Psoas muscle (tissue), 8 donors: ENCODE data around the gene FAM98C. TPM values are rescaled to one million over a fixed set of nuclear protein-coding genes. Genes with fewer than 3 reads are reported as not detected.

Source experiments
- ATAC-seq, 4 donors: fragments of 200-7000 bp; cut with Tn5 transposase; one replicate each; pipeline ENCODE4 v1.9.1; 2020; ENCODE audit warnings: moderate library complexity in 3 of 4, mild to moderate bottlenecking in 2 of 4
- DNase-seq, 2 donors: peaks; one replicate each; pipeline ENCODE4 v3.0.0-alpha.2; 2020
- H3K27ac ChIP-seq: fragments of 200-600 bp; one replicate; pipeline ENCODE4 v1.8.0; 2022
- H3K27me3 ChIP-seq, 3 donors: fragments of 200-600 bp in 1 of 3; one replicate each; pipeline versions ENCODE4 v1.6.1 to v1.8.0; 2013 to 2022; ENCODE audit warnings: low read length in 2 of 3, mild to moderate bottlenecking in 2 of 3, moderate library complexity in 1 of 3; ENCODE audit not compliant: insufficient read depth in 3 of 3
- H3K36me3 ChIP-seq, 2 donors: fragments of 200-600 bp in 1 of 2; one replicate each; pipeline versions ENCODE4 v1.6.1 to v1.8.0; 2013 to 2022; ENCODE audit warnings: low read depth in 1 of 2, mild to moderate bottlenecking in 1 of 2, moderate library complexity in 1 of 2; ENCODE audit not compliant: insufficient read depth in 1 of 2
- H3K4me1 ChIP-seq: fragments of 200-600 bp; one replicate; pipeline ENCODE4 v1.8.0; 2022
- H3K4me3 ChIP-seq: fragments of 200-600 bp; one replicate; pipeline ENCODE4 v1.8.0; 2022; ENCODE audit warnings: mild to moderate bottlenecking
- H3K9me3 ChIP-seq: fragments of 200-600 bp; one replicate; pipeline ENCODE4 v1.8.0; 2022
- WGBS, 3 donors: extraction: QIAGEN DNeasy Blood & Tissue Kit; methylation state at CpG; one replicate each; pipeline versions ENCODE4 v1.1.6 to v1.1.7; 2013; 5-methylcytosine and 5-hydroxymethylcytosine counted together
- intact Hi-C, 2 donors: fragments of 100-400 bp; cut with DNase I; formaldehyde crosslinking; loops; one replicate each; pipeline versions ENCODE4 v1.11.0 to v1.14.2; 2022
- polyA plus RNA-seq, 3 donors: library from polyadenylated mRNA; stranded (reverse); fragments of 200-250 nt; gene quantifications; one replicate each; pipeline ENCODE4 v1.2.3, GENCODE V29; 2013
- total RNA-seq, 4 donors: library from RNA; stranded (reverse); fragmentation: NEBNext Ultra II Directional in 2 of 4; extraction: Animal tissue kit (Norgen Biotek cat#: 25700) in 2 of 4; gene quantifications; one replicate each; pipeline versions ENCODE4 v1.2.1 to v1.2.4, GENCODE V29; 2021 to 2023
- TF ChIP-seq, protein P1 (sequence below): fragments of 200-600 bp; IDR thresholded peaks from one replicate; pipeline ENCODE4 v1.8.0; 2022; ENCODE audit warnings: antibody characterized with exemption
- donor health status: healthy with polysubstance abuse.
- donor health status: DM: no; HTN: no; CAD: no; lungs with moderate emphysema.
- donor health status: Bipolar disorder and iron deficiency.
- donor health status: healthy.
- donor health status: DM: yes; HTN: yes; CAD: no.
- donor health status: DM: no; HTN: no; CAD: no.
- donor health status: DM: no; HTN: no; CAD: no.
- donor health status: DM: yes; HTN: yes; CAD: no.

Gene FAM98C
- total and polyA plus RNA-seq, 7 donors: 1.1 to 6.6 (median 1.5) TPM

DNA sequence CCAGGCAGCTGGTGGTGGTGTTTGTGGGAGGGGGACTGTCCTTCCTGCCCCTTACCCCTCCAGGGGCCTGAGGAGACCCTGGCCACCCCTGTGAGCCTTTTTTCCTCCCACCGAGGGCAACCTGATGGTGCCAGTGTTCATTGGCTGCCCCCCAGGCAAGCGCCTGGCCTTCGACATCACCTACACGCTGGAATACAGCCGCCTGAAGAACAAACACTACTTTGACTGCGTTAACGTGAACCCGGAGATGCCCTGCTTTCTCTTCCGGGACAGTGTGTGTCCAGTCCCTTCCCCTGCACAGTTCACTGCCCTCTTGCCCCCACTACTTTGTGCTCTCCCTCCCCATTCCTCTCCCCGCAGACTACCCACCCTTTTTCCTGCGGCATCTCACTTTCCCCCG is 35.9 kb upstream of the FAM98C start:
- 78 to 82% (median 78%) methylated on average over 12 of the region's 12 CpGs for WGBS, 3 donors
- no peak for DNase-seq
- peaks cover 11% of the 10 kb centered on the region for H3K4me1 ChIP-seq
- TF ChIP-seq, protein P1, sequence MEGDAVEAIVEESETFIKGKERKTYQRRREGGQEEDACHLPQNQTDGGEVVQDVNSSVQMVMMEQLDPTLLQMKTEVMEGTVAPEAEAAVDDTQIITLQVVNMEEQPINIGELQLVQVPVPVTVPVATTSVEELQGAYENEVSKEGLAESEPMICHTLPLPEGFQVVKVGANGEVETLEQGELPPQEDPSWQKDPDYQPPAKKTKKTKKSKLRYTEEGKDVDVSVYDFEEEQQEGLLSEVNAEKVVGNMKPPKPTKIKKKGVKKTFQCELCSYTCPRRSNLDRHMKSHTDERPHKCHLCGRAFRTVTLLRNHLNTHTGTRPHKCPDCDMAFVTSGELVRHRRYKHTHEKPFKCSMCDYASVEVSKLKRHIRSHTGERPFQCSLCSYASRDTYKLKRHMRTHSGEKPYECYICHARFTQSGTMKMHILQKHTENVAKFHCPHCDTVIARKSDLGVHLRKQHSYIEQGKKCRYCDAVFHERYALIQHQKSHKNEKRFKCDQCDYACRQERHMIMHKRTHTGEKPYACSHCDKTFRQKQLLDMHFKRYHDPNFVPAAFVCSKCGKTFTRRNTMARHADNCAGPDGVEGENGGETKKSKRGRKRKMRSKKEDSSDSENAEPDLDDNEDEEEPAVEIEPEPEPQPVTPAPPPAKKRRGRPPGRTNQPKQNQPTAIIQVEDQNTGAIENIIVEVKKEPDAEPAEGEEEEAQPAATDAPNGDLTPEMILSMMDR: no peak
- H3K27ac ChIP-seq: no peak overlapping the region
- peaks cover 0 to 14% (median 2%) of the 10 kb centered on the region in 3 donors for H3K27me3 ChIP-seq
- no peaks in the 10 kb centered on the region for H3K36me3 ChIP-seq
- H3K4me3 ChIP-seq: no peak overlapping the region
- intact Hi-C loops: no loop called here
- no peak for ATAC-seq
- H3K9me3 ChIP-seq: no peaks in the 10 kb centered on the region

DNA sequence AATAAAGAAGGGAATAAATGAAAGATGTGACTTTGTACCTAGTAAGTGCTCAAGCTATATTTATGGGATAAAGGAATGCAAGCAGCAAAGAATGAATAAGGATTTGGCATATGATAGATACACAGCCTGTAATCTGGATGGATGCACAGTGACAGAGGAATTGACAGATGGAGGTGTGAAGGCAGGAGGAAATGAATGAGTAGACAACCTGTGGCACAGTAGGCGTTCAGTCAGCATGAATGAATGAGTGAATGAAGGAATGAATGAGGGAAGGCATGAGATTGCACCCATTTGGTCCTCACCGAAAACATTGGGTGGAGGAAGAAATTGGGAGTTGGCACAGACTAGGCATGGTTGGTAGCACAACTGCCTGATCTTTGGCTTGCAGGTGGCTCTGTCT is 33.3 kb upstream of the FAM98C start:
- H3K27ac ChIP-seq: no peak overlapping the region
- no peak for DNase-seq
- peaks cover 0 to 14% (median 2%) of the 10 kb centered on the region in 3 donors for H3K27me3 ChIP-seq
- TF ChIP-seq, protein P1: no peak
- no peaks in the 10 kb centered on the region for H3K9me3 ChIP-seq
- peaks cover 5% of the 10 kb centered on the region for H3K4me1 ChIP-seq
- no peak overlapping the region for H3K4me3 ChIP-seq
- no peak for ATAC-seq
- 87 to 92% (median 89%) methylated on average over 2 of the region's 2 CpGs for WGBS, 3 donors
- H3K36me3 ChIP-seq: no peaks in the 10 kb centered on the region
- intact Hi-C loops: no loop called here

DNA sequence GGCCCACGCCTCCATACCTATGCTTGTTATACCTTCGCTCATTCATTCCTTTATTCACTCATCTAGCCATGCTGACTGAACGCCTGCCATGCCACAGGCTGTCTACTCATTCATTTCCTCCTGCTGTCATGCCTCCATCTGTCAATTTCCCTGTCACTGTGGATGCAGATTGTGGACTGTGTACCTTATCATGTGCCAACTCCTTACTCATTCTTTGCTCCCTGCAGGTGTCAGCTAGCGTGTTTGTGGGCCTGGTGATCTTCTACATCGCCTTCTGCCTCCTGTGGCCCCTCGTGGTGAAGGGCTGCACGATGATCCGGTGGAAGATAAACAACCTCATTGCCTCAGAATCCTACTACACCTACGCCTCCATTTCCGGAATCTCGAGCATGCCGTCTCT is 32.6 kb upstream of the FAM98C start:
- no peaks in the 10 kb centered on the region for H3K9me3 ChIP-seq
- H3K4me3 ChIP-seq: no peak overlapping the region
- 66 to 72% (median 71%) methylated on average over 12 of the region's 12 CpGs for WGBS, 3 donors
- H3K36me3 ChIP-seq: no peaks in the 10 kb centered on the region
- DNase-seq (no peak), ATAC-seq (no peak)
- H3K4me1 ChIP-seq: peaks cover 5% of the 10 kb centered on the region
- H3K27ac ChIP-seq: no peak overlapping the region
- TF ChIP-seq, protein P1: no peak
- intact Hi-C loops: loop anchor here in 1 of 2 donors (2.0 kb wide), 1 partner anchor 31 kb away; no protein-coding TSS in a partner anchor
- peaks cover 0 to 7% (median 2%) of the 10 kb centered on the region in 3 donors for H3K27me3 ChIP-seq

DNA sequence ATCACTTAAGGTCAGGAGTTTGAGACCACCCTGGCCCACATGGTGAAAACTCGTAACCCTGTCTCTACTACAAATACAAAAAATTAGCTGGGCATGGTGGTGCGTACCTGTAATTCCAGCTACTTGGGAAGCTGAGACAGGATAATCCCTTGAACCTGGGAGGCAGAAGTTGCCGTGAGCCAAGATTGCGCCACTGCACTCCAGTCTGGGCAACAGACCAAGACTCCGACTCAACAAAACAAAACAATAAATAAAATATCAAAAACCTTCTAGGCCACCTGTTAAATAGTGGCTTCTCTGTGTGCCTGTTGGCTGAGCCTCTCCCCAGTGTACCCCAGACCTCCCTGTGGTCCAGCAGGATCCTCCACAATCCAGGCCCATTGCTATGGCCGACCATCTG is 31.8 kb upstream of the FAM98C start:
- no peak overlapping the region for H3K27ac ChIP-seq
- H3K27me3 ChIP-seq: peaks cover 0 to 5% (median 2%) of the 10 kb centered on the region in 3 donors
- ATAC-seq: no peak
- peaks cover 8% of the 10 kb centered on the region for H3K4me1 ChIP-seq
- H3K9me3 ChIP-seq: no peaks in the 10 kb centered on the region
- H3K4me3 ChIP-seq: no peak overlapping the region
- WGBS, 3 donors: 66 to 69% (median 67%) methylated on average over 6 of the region's 6 CpGs
- TF ChIP-seq, protein P1: no peak
- intact Hi-C loops: loop anchor here in 1 of 2 donors (2.0 kb wide), 1 partner anchor 32 kb away; no protein-coding TSS in a partner anchor
- no peak for DNase-seq
- H3K36me3 ChIP-seq: no peaks in the 10 kb centered on the region

DNA sequence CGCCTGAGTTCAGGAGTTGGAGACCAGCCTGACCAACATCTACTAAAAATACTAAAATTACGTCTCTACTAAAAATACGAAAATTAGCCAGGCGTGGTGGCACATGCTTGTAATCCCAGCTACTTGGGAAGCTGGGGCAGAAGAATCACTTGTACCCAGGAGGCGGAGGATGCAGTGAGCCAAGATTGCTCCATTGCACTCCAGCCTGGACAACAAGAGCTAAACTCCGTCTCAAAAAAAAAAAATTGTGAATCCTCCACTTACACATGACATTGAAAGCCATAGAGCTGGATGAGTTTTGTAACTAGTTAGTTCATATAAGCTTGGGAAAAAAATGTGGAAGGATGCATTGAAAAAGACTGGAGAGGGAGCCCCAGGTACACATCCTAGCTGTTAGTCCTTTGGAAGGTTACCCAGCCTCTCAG is 29.0 kb upstream of the FAM98C start:
- WGBS, 3 donors: 50 to 64% (median 53%) methylated on average over 6 of the region's 6 CpGs
- Histone ChIP-seq H3K9me3 (no peaks in the 10 kb centered on the region), H3K27me3 (no peaks in the 10 kb centered on the region), H3K4me3 (peak overlapping the region; percentile 94), H3K36me3 (peaks cover under 1 to 28% of the 10 kb centered on the region in 2 donors), H3K27ac (peak overlapping the region; percentile 99), H3K4me1 (peaks cover 28% of the 10 kb centered on the region)
- TF ChIP-seq, protein P1: no peak
- intact Hi-C loops: loop anchor here in 1 of 2 donors (2.0 kb wide), 1 partner anchor 37 kb away; no protein-coding TSS in a partner anchor
- ATAC-seq: no peak
- DNase-seq: no peak
